Suprapubic skin (tissue), 3 donors: ENCODE data around the gene RNLS.

Experiments
- CTCF ChIP-seq, 2 donors: fragments of 200-600 bp in 1 of 2; fragments of 450-650 bp in 1 of 2; sonication (generic) in 1 of 2; IDR thresholded peaks; one replicate each; pipeline ENCODE4 v1.5.1; 2016 to 2019; ENCODE audit warnings: antibody characterized with exemption in 2 of 2, mild to moderate bottlenecking in 1 of 2, moderate library complexity in 1 of 2
- POLR2AphosphoS5 ChIP-seq, 3 donors: sonication (generic); formaldehyde crosslinking; IDR thresholded peaks; one replicate each; pipeline ENCODE4 v1.6.1; 2017; ENCODE audit warnings: antibody characterized with exemption in 3 of 3

DNA sequence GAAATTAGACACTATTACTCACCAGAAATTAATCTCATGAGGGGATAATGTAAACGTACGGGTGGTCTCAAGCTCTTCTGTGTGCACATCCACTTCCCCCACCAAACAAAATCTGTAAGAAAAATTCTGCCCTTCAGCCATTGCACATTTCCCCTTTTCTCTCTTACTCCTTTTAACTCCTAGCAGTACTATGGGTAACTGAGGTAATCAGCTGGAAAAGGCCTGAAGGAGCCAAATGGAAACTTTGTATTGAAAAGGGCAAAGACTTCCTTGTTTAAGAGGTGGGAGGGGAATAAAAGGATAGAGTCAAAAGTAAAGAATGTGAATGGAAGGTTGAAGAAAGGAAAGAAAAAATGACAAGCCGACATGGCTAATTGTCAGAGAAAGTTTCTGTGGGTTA is 273.8 kb downstream of the RNLS start:
- TF ChIP-seq POLR2AphosphoS5 (IDR thresholded peaks at IDR 0.05) (no peak), CTCF (IDR thresholded peaks at IDR 0.05) (no peak)
